ENCODE results near the gene MACROH2A1.

DNA sequence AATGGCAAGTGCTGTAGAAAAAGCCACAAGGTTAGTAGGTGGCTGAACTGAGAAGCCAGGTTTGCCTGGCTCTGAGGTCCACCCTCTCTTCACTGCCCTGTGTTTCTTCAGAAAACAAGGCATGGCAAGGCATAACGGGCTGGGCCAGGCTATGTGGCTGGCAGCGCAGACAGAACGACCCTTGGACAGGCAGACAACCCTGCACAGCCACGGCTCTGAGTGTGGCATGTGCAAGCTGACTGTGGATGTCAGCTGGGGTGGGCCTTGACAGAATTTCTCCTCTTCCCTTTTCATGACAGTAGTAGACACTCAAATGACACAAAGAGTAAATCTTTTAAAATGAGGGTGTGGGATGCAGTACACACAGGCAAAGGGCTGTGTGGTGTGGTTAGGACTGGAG is 81.7 kb downstream of the MACROH2A1 start:
- TF ChIP-seq CTCF (conservative IDR thresholded peaks at IDR 0.05) (no peak), ZFX (IDR thresholded peaks at IDR 0.05) (no peak)
